HG03280 (cell line): ENCODE results near the gene MCM8.

Experiments used
- ATAC-seq: cut with Tn5 transposase; IDR thresholded peaks from one replicate; pipeline ENCODE4 v1.9.1; 2021; ENCODE audit warnings: mild to moderate bottlenecking, moderate library complexity; ENCODE audit not compliant: unreplicated experiment

The MCM8 gene

DNA sequence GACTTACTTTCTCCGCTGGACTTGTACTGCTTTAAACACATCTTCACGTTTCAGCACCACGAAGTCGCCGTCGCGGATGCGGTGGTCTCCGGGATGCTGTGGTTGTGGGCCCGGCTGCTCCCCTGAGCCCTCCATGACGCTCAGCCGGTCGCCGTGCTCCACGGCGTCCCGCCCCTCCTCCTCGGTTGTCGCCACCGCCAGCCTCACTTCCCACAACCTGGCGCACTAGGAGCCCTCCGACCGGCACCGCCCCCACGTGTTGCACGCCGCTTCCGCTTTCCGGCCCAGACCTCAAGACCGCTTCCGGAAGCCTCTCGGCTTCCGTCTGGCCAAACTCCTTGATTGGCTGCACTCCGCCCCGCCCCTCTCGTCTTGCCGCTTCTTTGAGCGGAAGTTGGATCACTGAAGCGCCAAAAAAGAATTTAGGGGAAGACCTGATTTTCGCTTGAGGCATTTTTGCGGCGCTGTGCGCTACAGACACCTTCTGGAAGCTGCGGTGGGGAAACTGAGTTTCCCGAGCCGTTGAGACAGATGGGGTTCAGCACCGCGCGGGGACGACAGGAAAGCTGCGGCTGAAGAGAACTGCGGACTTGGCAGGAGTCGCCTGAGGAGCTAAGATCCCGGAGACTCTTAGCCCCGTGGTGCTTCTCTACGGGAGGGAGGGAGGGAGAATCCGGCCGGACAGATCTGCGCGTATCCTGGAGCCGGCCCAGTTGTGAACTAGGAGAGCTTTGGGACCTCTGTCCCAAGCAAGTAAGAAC lies at the start of gene MCM8, which contains the start of gene TRMT6:
Gene MCM8 (plus strand): TSS at position 382 of the 761 bp plus-strand sequence. CDS start 1,364 bp downstream, outside the sequence.
Gene TRMT6 (minus strand): TSS at position 263 of the 761 bp plus-strand sequence. CDS start 128 bp downstream, at position 135.
- peak; percentile 99 for ATAC-seq

DNA sequence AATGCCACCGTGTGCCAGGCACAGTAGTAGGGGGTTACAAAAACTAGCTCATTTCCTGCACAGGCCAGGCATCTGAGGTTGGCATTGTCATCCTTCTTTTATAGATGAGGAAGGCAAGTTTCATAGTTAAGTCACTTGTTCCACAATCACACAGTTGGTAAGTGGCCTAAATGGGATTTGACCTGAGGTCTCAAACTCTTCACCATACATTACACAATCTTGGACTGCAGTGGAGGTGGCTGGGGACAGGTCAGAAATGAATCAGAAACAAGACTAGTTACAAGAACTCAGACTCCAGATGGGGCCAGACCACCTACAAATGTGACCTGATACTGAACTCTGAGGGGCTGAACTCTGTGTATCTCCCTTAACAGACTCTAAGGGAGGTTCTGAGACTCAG lies 49.5 kb upstream of the MCM8 start:
- ATAC-seq: no peak

DNA sequence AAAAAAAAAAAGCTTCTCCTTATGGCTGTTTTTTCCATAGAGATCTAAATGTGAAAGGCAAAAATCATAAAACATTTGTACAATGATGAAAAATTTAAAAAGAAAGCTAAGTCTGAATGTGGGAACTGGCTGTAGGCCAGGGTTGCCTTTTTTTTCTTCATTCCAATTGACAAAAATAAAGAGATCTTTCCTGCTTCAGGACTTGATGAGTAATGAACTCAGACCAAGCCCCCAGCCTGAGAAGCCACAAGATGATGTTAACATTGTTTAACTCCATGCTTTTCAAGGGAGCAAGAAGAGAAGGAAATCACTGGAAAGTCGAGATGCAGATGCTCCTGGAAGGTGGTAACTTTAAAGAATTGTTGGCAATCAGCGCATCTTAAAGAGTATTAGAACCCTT lies 41.5 kb upstream of the MCM8 start:
- no peak for ATAC-seq

DNA sequence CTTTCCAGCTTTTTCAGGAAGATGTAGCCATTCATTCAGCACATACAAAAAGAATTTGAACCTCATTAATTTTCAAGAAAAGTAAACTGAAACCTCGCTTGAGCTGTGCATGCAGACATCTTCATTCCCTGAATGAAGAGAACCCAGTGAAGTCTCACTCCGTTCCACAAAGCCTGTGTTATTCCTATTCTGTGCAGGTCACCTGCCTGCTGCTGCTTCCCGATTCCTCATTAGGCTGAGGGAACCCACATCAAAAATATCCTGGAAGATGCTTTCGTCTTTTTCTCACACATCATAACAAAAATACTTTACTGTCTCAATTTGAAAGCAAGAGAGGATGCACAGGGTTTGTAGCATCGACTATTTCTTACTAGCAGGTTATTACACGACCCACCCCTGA lies 40.3 kb upstream of the MCM8 start:
- ATAC-seq: no peak

DNA sequence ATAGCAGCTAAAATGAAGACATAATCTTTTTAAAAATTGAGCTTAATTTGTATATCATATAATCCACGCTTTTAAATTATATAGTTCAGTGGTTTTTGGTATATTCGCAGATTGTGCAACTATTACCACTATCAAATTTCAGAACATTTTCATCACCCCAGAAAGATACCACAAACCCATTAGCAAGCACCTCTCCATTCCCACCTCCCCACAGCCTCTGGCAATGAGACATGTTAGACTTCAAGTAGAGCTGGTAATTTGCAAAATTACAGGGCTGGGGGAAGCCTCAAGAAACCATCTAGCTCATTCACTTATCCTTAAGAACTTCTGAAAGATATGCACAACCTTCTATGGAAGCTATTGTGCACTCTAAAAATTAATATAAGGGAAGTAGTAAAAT lies 37.3 kb upstream of the MCM8 start:
- ATAC-seq: no peak

DNA sequence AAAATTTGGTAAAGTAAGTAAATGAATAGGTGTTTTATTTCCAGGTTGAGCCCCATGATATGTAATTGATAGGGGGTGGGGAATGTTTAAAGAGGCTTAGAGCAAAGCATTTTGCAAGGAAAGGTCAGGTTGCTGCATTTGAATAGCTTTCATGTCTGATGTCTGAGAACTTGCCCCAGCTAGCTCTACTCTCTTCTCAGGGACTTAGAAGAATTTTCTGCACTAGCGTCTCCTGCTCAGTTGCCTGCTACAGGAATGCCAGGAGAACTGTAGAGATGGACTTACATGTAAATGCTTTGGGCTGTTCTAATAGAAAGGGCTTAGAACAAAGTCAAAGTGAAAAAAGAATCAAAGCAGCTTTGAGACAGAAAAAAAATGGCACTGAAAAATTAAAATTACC lies 35.6 kb upstream of the MCM8 start:
- no peak for ATAC-seq

DNA sequence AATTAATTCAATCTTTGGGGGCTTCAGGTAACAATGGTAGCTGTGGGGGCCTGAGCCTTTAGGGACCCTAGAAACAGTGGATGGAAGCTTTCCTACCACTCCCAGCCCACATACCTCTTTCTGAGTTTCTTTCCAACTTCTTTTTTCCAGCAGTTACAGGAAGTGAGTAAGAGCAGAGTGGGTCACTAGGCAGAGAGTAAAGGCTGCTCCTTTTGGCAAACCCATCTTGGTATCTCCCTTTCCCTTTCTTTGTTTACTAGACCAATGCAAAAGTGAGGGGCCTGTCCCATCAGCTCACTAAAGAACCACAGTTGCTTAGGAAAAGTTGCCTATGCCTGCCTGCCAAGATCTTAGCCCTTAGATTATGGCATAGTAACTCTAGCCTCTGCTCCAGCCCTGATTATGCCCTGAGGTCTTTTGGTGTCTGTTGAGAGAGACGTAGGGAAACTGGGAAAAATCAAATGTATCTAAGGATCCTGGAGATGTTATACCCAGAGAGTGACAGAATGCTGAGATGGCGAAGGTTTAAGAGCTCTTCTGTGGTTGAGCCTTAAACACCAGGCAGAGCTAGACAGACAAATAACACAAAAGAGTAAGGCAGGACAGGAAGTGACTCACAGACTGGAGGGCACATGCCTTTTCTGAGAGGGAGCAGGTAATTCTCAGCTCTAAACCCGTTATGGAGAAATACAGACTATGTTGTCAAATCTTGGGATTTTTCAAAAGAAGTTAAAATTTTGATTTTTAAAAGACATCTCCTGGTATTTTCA lies 31.4 kb upstream of the MCM8 start:
- no peak for ATAC-seq

DNA sequence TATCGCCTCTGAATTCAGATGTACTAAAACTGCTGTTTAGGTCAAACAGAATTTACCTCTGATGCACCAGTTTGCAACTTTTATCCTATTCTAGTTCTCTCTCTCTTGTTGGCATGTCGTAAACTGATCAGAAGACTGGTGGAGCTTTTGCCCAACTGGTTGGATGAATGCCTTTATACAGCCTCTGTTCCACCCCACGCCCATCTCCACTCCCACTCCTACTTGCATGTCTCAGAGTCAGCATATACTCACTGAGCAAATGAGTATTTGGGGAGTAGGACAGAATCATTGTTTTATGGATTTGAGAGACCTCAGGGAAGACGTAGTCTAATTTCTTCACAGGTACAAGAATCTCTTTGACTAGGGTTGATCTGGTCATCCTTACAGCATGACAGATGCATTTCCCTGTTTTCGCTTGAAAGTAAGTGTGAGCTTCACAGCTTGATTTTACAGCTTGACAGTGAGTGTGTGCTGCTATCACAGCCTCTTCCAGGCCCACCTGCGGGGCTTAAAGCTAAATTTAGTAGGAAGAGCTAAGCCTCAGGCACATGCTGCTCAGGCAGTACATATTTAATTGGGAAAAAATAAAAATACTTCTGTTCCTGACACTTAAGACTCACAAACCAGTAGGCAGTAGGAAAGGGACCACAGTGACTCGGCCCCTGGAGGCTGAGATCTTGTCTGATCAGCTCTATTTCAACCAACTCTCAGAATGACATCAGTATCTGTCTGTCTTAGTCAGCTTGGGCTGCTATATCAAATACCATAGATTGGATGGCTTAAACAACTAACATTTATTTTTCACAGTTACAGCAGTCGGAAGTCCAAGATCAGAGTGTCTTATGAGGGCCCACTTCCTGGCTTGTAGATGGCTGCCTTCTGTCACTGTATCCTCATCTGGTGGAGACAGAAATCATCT lies 30.6 kb upstream of the MCM8 start:
- ATAC-seq: no peak

DNA sequence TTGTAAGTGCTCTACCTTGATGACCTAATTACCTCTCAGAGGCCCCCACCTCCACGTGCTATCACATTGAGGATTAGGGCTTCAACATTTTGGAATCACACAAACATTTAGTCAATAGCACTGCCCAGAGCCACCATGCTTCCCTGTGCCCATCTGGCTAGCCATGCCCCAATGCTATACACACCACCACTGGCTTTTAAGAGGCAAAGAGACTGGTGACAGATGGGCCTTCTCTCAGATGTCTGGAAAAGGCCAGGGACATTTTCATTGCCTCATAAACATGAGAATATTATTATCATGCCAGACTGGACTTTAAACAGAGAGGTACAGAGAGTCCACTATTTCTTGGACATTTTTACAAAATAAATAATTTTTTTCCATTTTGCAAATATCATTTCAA lies 29.9 kb upstream of the MCM8 start:
- no peak for ATAC-seq

DNA sequence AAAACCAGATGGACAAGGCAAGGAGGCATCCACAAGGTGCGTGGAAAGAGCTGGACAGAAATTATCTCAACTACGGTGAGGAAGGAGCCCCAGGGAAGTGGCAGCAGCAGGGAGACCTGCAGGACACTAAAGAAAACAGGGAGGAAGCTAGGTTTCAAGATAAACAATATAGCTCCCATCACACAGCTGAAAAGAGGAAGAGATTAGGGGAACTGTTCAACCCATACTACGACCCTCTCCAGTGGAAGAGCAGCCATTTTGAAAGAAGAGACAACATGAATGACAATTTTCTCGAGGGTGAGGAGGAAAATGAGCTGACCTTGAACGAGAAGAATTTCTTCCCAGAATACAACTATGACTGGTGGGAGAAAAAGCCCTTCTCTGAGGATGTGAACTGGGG lies 27.0 kb upstream of the MCM8 start:
- ATAC-seq: no peak

DNA sequence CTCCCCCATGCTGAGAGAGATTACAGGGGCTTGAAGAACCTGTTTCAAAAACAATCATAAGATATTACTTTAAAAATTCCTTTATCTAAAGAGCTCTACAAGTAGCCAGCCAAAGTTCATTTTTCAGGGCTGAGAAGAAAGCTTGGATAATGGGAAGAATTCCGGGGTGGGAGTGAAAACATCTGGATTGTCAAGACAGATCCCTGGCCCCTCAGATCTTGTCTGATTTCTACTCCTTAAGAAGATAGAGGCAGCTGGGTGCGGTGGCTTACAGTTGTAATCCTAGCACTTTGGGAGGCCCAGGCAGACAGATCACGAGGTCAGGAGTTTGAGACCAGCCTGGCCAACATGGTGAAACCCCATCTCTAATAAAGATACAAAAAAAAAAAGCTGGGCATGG lies 24.9 kb upstream of the MCM8 start:
- ATAC-seq: no peak

DNA sequence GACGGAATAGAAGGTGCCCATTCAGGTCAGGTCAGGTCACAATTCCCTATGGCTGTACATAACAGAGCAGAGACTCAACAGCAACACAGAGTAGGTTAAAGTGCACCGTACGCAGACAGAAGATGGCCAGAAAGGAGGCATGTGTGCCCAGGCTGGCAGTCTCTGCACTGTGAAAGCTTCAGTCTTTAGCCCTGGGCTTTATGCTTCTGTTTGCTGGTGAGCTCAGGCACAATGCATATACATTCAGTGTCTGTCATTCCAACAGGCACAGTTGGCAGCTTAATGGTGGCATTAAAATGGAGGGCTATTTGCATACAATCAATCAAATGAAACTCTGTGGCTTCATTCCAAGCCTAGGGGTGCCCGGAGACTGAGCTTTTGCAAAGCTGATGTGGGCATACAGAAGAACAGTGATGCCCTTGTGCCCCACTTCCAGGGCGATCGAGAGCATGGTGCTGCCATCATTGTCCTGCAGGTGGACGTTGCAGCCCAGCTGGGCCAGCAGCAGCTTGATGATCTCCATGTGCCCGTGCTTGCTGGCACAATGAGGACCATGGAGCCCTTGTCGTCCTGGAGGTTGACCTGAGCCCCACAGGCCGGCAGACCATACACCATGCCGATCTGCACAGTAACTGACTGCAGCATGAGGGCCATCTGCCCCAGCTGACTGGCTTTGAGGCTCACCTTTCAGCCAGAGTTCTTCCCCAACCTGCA lies 22.5 kb upstream of the MCM8 start:
- no peak for ATAC-seq

DNA sequence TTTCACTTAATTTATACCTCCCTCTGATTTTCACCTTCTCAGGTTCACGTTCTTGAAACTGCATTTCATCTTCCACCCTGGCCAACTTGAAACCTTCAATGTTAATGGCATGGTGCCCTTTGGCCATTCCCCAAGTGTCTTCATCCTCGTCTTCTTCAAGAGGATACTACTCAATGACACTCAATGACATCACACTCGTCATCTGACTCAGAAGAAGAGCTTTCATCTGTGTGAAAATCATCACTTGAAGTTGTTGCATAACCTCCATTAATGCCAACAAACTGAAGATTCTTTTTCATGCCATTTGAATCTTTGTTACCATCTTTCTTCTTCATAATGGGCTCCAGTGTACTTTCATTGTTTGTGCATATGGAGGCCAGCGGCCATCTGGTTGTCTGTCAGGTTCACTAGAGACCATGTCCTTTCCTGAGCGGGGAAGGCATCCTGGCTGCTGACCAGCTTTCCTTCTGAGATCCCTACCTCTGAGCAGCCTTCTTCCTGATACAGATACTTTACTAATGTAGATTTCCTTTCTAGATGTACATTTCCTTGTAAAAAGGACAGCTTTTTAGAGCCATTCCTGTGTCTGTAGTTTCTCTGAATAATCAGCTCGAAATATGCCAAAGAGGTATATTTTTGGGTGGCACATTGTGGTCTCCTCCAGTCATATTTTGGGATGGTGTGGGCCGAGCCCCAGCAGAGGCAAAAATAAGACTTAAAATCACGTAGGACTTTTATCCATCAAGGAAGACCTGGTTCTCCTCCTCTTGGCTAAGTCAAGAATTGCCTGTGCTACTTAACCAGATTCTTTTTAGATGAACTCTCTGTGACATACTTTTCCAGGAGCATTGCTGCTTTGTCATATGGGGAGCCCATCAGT lies 21.4 kb upstream of the MCM8 start:
- no peak for ATAC-seq

DNA sequence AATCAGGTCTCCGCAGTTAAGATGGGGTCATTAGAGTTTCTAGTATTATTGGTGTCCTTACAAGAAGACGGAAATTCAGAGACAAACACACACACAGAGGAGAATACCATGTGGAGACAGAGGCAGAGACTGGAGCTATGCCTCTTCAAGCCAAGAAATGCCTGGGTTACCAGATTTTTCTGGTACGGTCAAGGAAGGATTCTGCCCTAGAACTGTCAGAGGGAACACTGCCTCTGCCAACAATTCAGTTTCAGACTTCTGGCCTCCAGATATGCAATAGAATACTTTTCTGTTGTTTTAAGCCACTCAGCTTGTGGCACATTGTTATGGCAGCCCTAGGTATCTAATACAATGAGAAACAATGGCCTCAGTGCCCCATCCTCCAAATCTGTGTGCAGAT lies 19.0 kb upstream of the MCM8 start:
- ATAC-seq: no peak

DNA sequence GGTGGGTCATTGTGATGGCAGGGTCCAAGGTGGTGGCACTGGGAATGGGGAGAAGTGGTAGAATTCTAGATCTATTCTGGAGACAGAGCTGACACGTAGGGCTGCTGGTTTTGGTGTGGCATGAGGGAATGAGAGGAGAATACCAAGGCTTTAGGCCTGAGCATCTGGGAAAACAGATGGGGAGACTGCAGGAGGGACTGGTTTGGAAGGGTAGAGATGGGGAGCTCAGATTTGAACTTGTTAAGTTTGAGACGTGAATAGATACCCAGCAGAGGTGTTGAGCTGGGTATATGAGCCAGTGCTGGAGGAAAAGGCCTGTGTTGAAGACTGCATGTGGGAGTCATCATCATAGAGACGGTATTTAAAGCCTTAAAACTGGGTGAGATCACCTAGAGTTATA lies 17.7 kb upstream of the MCM8 start:
- ATAC-seq: no peak

DNA sequence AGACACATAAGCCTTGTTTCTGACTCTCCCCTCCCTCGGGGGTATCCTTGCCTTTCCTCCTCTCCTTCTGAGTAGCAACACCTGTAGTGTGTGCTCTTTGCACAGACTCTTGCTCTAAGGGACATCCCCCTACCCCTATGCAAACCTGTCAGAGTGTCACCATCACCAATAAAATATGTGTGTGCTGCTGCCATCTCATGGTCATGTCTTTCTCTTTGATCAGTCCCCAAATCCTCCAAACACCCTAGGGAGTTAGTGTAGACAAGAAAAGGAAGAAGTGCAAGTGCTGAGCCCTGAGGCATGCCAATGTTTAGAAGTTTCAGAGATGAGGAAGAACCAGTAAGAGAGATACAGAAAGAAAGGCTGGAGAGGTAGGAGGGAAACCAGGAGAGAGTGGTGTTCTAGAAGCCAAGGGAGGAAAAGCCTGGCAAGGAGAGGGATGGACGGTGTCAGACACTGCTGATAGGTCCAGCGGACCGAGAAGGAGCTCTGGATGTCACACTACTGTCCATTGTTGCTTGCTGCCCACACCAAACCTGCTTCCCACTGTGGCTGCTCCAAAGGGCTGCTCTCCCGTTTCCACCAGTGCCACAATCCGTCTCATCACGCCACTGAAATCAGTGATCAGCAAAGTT lies 16.5 kb upstream of the MCM8 start:
- no peak for ATAC-seq

DNA sequence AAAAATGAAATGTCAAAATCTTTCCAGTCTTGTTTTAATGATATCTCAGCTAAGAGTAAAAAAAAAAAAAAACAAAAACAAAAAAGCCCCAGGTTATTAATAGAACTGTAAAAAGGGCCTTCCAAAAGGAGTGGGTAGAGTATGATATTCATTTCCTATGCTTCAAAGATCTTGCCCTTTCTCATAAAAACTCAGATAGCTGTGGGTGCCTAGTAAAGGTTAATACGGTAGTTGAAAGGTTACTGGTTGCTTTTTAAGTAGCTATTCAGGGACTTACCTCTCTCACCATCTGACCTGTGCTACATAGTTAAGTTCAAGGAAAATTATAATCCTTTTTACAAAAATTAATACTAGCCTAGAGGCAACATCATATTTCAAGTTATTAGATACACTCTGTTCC lies 15.1 kb upstream of the MCM8 start:
- ATAC-seq: no peak

DNA sequence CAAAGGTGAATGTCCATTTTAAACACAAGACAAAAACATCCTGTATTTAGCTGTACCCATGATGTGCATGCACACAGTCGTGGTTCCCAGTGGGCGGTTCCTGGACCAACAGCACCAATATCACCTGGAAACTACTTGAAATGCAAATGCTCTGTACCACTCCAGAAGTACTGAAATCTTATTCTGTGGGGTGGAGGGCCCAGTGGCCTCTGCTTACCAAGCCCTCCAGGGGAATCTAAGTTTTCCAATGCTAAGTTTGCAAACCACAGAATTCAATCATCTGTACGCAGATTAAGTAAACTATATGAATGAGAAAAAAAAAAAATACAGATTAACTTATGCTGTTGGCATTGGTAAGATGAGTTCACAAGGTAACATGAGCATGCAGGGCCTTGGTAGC lies 14.2 kb upstream of the MCM8 start:
- ATAC-seq: no peak

DNA sequence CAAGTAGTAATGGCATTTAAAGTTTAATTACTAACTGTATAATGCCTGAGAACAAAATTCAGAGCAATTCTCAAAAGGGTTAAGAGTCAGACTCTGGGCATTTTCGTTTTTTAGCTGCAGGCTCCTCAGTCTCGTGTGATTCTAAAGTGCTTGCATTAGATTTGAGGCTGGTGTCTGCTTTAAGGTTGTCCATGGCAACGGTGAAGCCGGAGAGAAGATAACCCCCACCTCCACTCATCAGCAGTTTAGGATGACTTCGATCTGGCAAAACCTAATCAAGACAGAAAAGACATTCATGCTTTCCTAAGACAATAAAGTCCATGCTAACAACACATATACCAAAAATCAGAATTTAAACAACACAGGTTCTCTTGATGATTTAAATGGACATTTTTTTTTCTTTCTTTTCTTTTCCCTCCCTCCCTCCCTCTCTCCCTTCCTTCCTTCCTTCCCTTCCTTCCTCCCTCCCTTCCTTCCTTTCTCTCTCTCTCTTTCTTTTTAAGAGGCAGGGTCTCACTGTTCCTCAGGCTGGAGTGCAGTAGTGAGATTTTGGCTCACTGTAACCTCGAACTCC lies 11.9 kb upstream of the MCM8 start:
- no peak for ATAC-seq
